SHP77 treated with DMSO at 0.1 percent for 48 hours (cell line): ENCODE measurements around the gene TNRC6C.

Experiments
- DNase-seq: peaks from one replicate; lab custom pipeline; 2025; lab: John Stamatoyannopoulos, UW

TNRC6C gene

GRCh38 chr17:77957857-77958715 is at the start of gene TNRC6C:
TNRC6C (plus strand) TSS chr17:77958703; CDS start chr17:78004207, 45,504 bp downstream.
- peak; percentile 98 for DNase-seq

- no peak for DNase-seq
These were observed 49.3 kb upstream of the TNRC6C start for GRCh38 chr17:77909236-77909635.

GRCh38 chr17:77909816-77910215 is 48.7 kb upstream of the TNRC6C start:
- DNase-seq, result no peak

- DNase-seq, result no peak
These were observed 43.9 kb upstream of the TNRC6C start for GRCh38 chr17:77914385-77915254.

- no peak for DNase-seq
These were observed 42.9 kb upstream of the TNRC6C start for GRCh38 chr17:77915594-77916021.

- no peak for DNase-seq
These were observed 42.2 kb upstream of the TNRC6C start for GRCh38 chr17:77916264-77916663.

- DNase-seq, result no peak
These were observed 41.6 kb upstream of the TNRC6C start for GRCh38 chr17:77916703-77917481.

GRCh38 chr17:77919276-77919675 is 39.2 kb upstream of the TNRC6C start:
- DNase-seq, result no peak

GRCh38 chr17:77923135-77923534 is 35.4 kb upstream of the TNRC6C start:
- DNase-seq, result no peak

GRCh38 chr17:77923776-77924513 is 34.6 kb upstream of the TNRC6C start:
- no peak for DNase-seq

GRCh38 chr17:77924757-77925336 is 33.7 kb upstream of the TNRC6C start:
- DNase-seq, result no peak

- DNase-seq, result no peak
These were observed 32.5 kb upstream of the TNRC6C start for GRCh38 chr17:77925831-77926543.

- DNase-seq, result no peak
These were observed 31.5 kb upstream of the TNRC6C start for GRCh38 chr17:77926981-77927380.

- DNase-seq, result no peak
These were observed 30.6 kb upstream of the TNRC6C start for GRCh38 chr17:77927777-77928518.

GRCh38 chr17:77928519-77929179 is 29.9 kb upstream of the TNRC6C start:
- no peak for DNase-seq

- DNase-seq, result no peak
These were observed 29.3 kb upstream of the TNRC6C start for GRCh38 chr17:77929180-77929564.

GRCh38 chr17:77929871-77930436 is 28.5 kb upstream of the TNRC6C start:
- no peak for DNase-seq
